Measurements from ENCODE around the gene CHMP1A. TPM values are rescaled to one million over a fixed set of nuclear protein-coding genes. Genes with fewer than 3 reads are reported as not detected.

The CHMP1A gene
- total and polyA plus RNA-seq, 2 of the 8 experiments (the other 6 are each of a cell fraction or from before 2014, with no cell fraction given): 64.4 to 75.8 TPM

GRCh38 chr16:89599902-89600301 is 57.6 kb downstream of the CHMP1A start (continued):
- TF ChIP-seq CTCF (IDR thresholded peaks at IDR 0.05; ENCODE audit: control extremely low read depth in 1 of 3, insufficient read depth in 1 of 3, low read depth in 1 of 3, low read length in 3 of 3): no peak
- TF ChIP-seq CBX5 (IDR thresholded peaks at IDR 0.05; ENCODE audit: low read depth, low read length): no peak
- TF ChIP-seq SIRT6 (IDR thresholded peaks at IDR 0.05; ENCODE audit: low read length): no peak
- no peak for TF ChIP-seq EP300 (IDR thresholded peaks at IDR 0.05; ENCODE audit: borderline replicate concordance in 1 of 2, low read depth in 2 of 2, low read length in 2 of 2)

Measured in H1 (cell line).